GM12801 (cell line): ENCODE measurements around the gene UCHL5.

Source experiments
- CTCF ChIP-seq: IDR thresholded peaks from one replicate; pipeline ENCODE4 v1.5.1; 2011; ENCODE audit warnings: control low read depth; ENCODE audit not compliant: insufficient read length; ENCODE audit errors: extremely low read depth

UCHL5 gene

GRCh38 chr1:192967901-192968300 lies 91.3 kb downstream of the UCHL5 start:
- TF ChIP-seq CTCF, result no peak

- TF ChIP-seq CTCF, result no peak
Measured at GRCh38 chr1:192967211-192967877, 91.8 kb downstream of the UCHL5 start.

GRCh38 chr1:192966073-192966472 lies 93.1 kb downstream of the UCHL5 start:
- no peak for TF ChIP-seq CTCF

GRCh38 chr1:192962901-192963300 lies 96.3 kb downstream of the UCHL5 start:
- TF ChIP-seq CTCF, result no peak
